Forelimb muscle (tissue), 1 donor: ENCODE measurements around the gene FUT3. TPM values are rescaled to one million over a fixed set of nuclear protein-coding genes. Genes with fewer than 3 reads are reported as not detected.
"Not testable (repeated sequence)": the region's sequence is repeated elsewhere in the genome, so short reads cannot be mapped to it uniquely, and the experiment has no call there.

Source experiments
- DNase-seq: peaks from one replicate; pipeline ENCODE4 v3.0.0-alpha.2; 2013; ENCODE audit warnings: low read depth
- polyA plus RNA-seq: library from polyadenylated mRNA; unstranded; fragments of 120-200 nt; gene quantifications from one replicate; pipeline ENCODE4 v1.2.1, GENCODE V29; 2013; ENCODE audit not compliant: insufficient read length

FUT3 gene
- polyA plus RNA-seq: 0.25 TPM

GRCh38 chr19:5851302-5851701 is at the start of gene FUT3:
TSS of gene FUT3 (minus strand) at chr19:5851449.
- DNase-seq: no peak

DNA sequence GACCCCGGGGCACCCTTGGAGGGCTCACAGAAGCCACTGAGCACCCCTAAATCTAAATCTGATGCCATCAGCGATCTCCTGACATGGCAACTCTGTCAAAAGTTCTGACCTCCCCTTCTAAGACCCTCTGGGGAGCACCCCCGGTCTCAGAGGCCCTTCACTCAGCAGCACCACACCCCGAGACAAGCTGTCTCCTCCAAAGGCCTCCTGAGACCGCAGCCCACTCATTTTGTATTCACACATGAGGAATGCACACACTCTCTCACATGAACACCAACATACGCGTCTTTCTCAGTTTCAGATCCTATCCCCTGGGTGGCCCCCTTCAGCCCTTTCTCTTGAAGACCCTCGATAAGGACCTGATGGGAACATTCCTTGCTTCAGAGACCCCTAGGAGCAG is 49.7 kb upstream of the FUT3 start:
- no peak for DNase-seq

- no peak for DNase-seq
Observed at GRCh38 chr19:5899728-5900526, 48.7 kb upstream of the FUT3 start.

- no peak for DNase-seq
Observed at GRCh38 chr19:5897189-5897969, 46.1 kb upstream of the FUT3 start.

- no peak for DNase-seq
Observed at GRCh38 chr19:5896365-5897076, 45.3 kb upstream of the FUT3 start.

- no peak for DNase-seq
Observed at GRCh38 chr19:5895890-5896289, 44.6 kb upstream of the FUT3 start.

- DNase-seq: no peak
Observed at GRCh38 chr19:5895409-5895808, 44.2 kb upstream of the FUT3 start.

GRCh38 chr19:5894704-5895349 is 43.6 kb upstream of the FUT3 start:
- DNase-seq: no peak

DNA sequence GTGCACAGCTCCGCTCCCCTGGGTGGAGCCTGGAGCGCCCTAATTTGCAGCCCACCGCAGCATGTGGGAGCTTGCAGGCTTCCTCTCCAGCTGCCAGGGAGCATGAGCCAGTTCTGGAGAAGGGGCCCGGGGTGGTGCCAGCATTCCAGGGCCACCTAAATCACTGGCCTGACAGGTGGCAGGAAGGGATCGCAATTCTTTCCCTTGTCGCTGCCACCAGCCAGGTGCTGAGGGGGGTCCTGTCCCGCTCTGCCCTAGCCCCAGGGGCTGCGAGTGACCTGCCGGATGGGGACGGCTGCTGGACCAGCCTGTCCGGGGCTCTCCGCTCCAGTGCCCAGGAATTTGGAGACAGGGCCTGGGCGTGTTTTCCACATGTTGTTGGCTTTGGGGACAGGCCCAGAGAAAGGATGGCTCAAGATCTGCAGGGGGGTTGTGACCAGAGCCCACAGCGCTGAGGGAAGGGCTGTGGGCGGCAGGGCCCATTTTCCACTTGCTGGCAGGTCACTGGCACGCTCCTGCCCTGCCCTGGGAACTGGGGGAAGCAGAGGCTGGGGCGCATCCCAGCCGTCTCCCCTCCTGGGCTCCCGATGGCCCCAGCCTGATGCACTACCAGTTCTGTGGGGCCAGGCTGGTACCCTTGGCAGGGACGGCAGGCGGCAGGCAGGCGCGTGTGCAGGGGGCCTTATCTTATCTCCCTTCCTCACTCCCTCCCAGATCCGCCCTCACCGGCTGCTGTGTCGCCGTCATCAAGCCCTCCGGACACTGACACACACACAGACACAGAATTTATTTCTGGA is 42.9 kb upstream of the FUT3 start:
- DNase-seq: no peak

- no peak for DNase-seq
Observed at GRCh38 chr19:5893296-5893903, 42.2 kb upstream of the FUT3 start.

- no peak for DNase-seq
Observed at GRCh38 chr19:5892772-5893275, 41.6 kb upstream of the FUT3 start.

DNA sequence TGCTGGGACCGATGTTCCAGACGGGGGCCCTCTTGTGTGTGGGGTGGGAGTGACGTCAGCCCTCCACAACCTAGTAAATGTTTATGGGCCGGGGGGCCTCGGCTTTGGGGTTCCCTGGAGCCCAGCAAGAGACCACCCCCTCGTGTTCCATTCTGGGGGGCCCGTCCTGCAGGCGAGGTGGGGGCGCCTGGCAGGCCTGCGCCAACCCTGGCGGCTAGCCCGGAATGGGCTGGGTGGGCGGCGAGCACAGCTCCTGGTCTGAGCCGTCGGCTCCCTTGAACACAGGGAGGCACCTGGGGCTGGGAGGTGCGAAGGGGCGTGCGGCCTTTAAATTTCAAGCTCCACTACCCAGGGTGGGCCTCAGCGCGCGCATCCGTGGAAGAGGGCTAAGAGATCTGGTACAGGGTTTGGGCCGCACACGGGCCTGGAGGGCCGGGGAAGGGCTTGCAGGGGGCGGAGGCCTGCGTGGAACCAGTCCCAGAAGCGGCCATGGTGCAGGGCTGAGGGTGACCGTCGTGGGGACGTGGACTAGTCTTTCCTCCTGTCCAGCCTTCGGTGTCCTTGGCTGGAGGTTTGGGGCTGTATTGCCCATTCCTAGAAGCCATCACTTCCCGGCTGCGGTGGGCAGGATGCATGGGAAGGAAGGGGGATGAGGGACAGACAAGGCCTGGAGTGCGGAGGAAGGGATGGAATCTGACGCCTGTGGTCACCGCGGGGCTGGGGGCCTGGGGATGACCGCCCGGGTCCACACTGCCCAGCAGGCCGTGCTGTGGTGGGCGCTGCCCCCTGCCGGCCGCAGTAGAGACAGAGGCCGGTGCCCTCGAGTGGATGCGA is 40.9 kb upstream of the FUT3 start:
- no peak for DNase-seq

DNA sequence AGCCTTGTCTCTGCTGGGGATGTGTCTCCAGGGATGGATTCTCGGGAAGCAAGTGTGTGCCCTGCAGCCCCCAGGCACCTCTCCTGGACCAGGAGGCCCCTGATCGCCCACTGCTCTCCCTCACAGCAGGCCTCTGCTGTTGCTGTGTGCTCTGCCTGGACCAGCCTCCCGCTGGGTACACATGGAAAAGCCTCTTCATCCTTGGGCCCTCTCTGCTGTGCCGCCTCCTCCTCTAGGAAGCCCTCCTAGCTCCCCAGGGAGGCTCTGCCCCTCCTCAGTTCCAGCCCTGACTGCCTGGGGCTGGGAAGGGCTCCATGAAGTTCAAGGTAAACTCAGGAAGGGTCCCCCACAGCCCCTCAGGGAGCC is 40.3 kb upstream of the FUT3 start:
- no peak for DNase-seq

- no peak for DNase-seq
Observed at GRCh38 chr19:5890099-5890498, 38.9 kb upstream of the FUT3 start.

DNA sequence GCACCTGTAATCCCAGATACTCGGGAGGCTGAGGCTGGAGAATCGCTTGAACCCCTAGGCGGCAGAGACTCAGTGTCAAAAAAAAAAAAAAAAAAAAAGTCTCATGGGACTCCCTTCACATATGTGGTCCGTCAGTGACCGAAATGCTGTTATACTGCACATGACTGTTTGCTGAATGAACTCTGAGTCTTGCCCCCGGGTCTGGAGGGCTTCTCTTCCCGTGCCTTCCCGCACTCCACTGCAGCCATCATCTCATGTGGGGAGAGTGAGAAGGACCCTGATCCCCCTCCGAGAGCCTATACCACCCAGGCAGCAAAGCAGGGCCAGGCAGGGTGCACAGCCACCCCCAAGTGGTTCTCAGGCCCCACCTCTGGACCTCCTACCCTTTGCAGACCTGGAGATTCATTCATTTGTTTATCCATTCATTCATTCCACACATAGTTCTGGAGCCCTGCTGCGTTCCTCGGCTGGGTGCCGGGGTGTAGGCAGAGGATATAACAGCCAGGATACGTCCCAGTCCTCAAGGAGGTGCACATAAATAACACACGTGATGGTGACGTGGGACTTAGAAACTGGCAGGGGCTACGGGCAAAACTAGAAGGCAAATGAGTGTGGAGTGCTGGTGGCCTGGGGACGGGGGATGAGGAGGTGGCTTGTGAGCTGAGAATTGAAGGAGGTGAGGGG is 38.2 kb upstream of the FUT3 start:
- no peak for DNase-seq

GRCh38 chr19:5884065-5884811 is 33.0 kb upstream of the FUT3 start:
- DNase-seq: not testable (repeated sequence)

DNA sequence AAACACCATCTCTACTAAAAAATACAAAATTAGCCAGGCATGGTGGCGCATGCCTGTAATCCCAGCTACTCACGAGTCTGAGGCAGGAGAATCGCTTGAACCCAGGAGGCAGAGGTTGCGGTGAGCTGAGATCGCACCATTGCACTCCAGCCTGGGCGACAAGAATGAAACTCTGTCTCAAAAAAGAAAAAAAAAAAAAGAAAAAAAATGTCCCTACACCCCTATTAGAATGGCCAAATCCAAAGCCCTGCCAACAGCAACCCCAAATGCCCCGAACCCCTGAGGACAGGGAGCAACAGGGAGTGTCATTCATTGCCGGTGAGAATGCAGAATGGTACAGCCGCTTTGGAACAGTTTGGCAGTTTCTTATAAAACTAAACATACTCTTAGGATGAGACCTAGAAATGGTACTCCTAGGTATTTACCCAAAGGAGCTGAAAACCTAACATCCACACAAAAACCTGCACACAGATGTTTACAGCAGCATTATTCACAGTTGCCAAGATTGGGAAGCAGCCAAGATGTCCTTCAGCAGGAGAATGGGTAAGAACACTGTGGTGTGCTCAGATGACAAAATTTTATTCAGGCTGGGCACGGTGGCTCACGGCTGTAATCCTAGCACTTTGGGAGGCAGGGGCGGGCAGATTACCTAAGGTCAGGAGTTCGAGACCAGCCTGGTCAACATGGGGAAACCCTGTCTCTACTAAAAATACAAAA is 32.1 kb upstream of the FUT3 start:
- DNase-seq: not testable (repeated sequence)
